ENCODE results near the gene GAP43. TPM values are rescaled to one million over a fixed set of nuclear protein-coding genes. Genes with fewer than 3 reads are reported as not detected.

GAP43 gene
- total and polyA plus RNA-seq, 3 experiments from 2014 or later: not detected

GRCh38 chr3:115659253-115660220 is 36.2 kb downstream of the GAP43 start:
- H3K27ac ChIP-seq (ENCODE audit: low read depth, low read length): no peak overlapping the region
- Mint-ChIP-seq H3K4me3 (peak overlapping the region; percentile 91 to 99 (median 96)), H3K27ac (peak overlapping the region; percentile 80 to 100 (median 99)), H3K9me3 (no peaks in the 10 kb centered on the region), H3K36me3 (peaks cover 0 to 2% (median 0%) of the 10 kb centered on the region in 3 donors), H3K4me1 (peaks cover 25 to 37% (median 26%) of the 10 kb centered on the region in 3 donors), H3K27me3 (no peaks in the 10 kb centered on the region)
- ChIA-PET POLR2A (no interaction called here), CTCF (interaction anchor here (1.4 kb wide), 1 partner anchor 125 kb away, joined by 5 read pairs; no protein-coding TSS in a partner anchor)
- H3K27me3 ChIP-seq (ENCODE audit: insufficient read depth, low read length, poor library complexity, severe bottlenecking): no peaks in the 10 kb centered on the region
- peaks cover 15% of the 10 kb centered on the region for H3K4me1 ChIP-seq (ENCODE audit: insufficient read depth, low read length)
- H3K9me3 ChIP-seq (ENCODE audit: low read length): no peaks in the 10 kb centered on the region
- peak in 1 of 5 donors; percentile 7 for DNase-seq
- H3K36me3 ChIP-seq (ENCODE audit: insufficient read depth, low read length): no peaks in the 10 kb centered on the region
- H3K4me3 ChIP-seq (ENCODE audit: low read length): peak overlapping the region; percentile 67

GRCh38 chr3:115660646-115661337 is 37.5 kb downstream of the GAP43 start:
- peaks cover 25 to 37% (median 26%) of the 10 kb centered on the region in 3 donors for H3K4me1 Mint-ChIP-seq
- peak overlapping the region; percentile 4 to 86 (median 45) for H3K27ac Mint-ChIP-seq
- H3K27me3 Mint-ChIP-seq: no peaks in the 10 kb centered on the region
- Histone ChIP-seq H3K27me3 (ENCODE audit: insufficient read depth, low read length, poor library complexity, severe bottlenecking) (no peaks in the 10 kb centered on the region), H3K9me3 (ENCODE audit: low read length) (no peaks in the 10 kb centered on the region), H3K4me1 (ENCODE audit: insufficient read depth, low read length) (peaks cover 15% of the 10 kb centered on the region), H3K4me3 (ENCODE audit: low read length) (no peak overlapping the region), H3K27ac (ENCODE audit: low read depth, low read length) (no peak overlapping the region), H3K36me3 (ENCODE audit: insufficient read depth, low read length) (no peaks in the 10 kb centered on the region)
- H3K36me3 Mint-ChIP-seq: peaks cover 0 to 2% (median 0%) of the 10 kb centered on the region in 3 donors
- no peak for DNase-seq
- H3K4me3 Mint-ChIP-seq: peak overlapping the region in 1 of 7 donors; percentile 35
- no peaks in the 10 kb centered on the region for H3K9me3 Mint-ChIP-seq
- ChIA-PET CTCF (no interaction called here), POLR2A (no interaction called here)

- CTCF ChIA-PET: no interaction called here
- no peak for DNase-seq
- no peaks in the 10 kb centered on the region for H3K36me3 ChIP-seq (ENCODE audit: insufficient read depth, low read length)
- H3K27ac Mint-ChIP-seq: no peak overlapping the region
- no peak overlapping the region for H3K4me3 ChIP-seq (ENCODE audit: low read length)
- peaks cover 19 to 31% (median 20%) of the 10 kb centered on the region in 3 donors for H3K4me1 Mint-ChIP-seq
- no peak overlapping the region for H3K4me3 Mint-ChIP-seq
- no peaks in the 10 kb centered on the region for H3K27me3 ChIP-seq (ENCODE audit: insufficient read depth, low read length, poor library complexity, severe bottlenecking)
- H3K27ac ChIP-seq (ENCODE audit: low read depth, low read length): no peak overlapping the region
- H3K4me1 ChIP-seq (ENCODE audit: insufficient read depth, low read length): peaks cover 6% of the 10 kb centered on the region
- H3K36me3 Mint-ChIP-seq: peaks cover 0 to 2% (median 0%) of the 10 kb centered on the region in 3 donors
- H3K9me3 ChIP-seq (ENCODE audit: low read length): no peaks in the 10 kb centered on the region
- POLR2A ChIA-PET: no interaction called here
- H3K27me3 Mint-ChIP-seq: no peaks in the 10 kb centered on the region
- no peaks in the 10 kb centered on the region for H3K9me3 Mint-ChIP-seq
These were observed 39.0 kb downstream of the GAP43 start for GRCh38 chr3:115662356-115662755.

DNA sequence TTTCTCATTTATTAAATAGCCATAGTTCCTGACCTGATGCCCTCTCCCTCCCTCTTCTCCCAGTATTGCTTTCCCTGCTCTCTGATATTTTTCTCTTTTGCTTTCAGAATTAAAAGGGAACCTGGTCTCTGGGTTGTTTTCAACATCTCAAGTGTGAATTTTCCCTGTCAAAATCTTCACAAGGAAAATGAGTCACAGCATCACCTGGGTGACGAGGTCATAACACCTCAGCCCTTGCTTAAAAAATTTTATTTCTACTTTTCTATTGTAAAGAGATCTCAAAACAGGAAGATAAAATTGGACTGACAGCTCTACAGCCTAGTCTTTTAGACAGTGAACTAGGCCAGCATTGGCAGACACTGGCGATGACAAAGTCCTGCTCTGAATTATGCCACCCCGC is 40.1 kb downstream of the GAP43 start:
- H3K27ac ChIP-seq (ENCODE audit: low read depth, low read length): no peak overlapping the region
- no peaks in the 10 kb centered on the region for H3K9me3 ChIP-seq (ENCODE audit: low read length)
- Mint-ChIP-seq H3K4me3 (no peak overlapping the region), H3K4me1 (peaks cover 8 to 21% (median 12%) of the 10 kb centered on the region in 3 donors), H3K27me3 (no peaks in the 10 kb centered on the region), H3K9me3 (no peaks in the 10 kb centered on the region), H3K27ac (peak overlapping the region in 2 of 8 donors; percentile 25 to 87), H3K36me3 (no peaks in the 10 kb centered on the region)
- H3K36me3 ChIP-seq (ENCODE audit: insufficient read depth, low read length): no peaks in the 10 kb centered on the region
- DNase-seq: no peak
- H3K27me3 ChIP-seq (ENCODE audit: insufficient read depth, low read length, poor library complexity, severe bottlenecking): no peaks in the 10 kb centered on the region
- POLR2A ChIA-PET: no interaction called here
- no peak overlapping the region for H3K4me3 ChIP-seq (ENCODE audit: low read length)
- CTCF ChIA-PET: no interaction called here
- no peaks in the 10 kb centered on the region for H3K4me1 ChIP-seq (ENCODE audit: insufficient read depth, low read length)

DNA sequence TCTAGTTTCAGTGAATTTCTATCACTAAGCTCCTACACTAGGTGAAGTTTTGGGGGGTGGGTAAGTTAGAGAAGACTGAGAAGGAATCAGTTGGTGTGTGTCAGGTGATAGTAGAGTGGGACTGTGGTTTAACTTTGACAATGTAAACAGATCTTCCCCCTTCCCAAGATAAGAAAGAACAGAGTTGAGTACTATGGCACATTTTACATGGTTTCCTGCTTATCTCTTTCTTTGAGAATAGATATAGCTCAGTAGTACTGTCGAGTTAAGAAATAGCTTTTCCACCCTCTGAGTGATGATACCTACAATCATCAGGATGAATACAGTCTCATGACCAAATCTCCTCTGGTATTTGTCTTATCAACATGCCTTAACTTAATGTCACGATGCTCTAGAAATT is 42.8 kb downstream of the GAP43 start:
- no peak overlapping the region for H3K4me3 Mint-ChIP-seq
- no peak overlapping the region for H3K27ac Mint-ChIP-seq
- no peaks in the 10 kb centered on the region for H3K27me3 Mint-ChIP-seq
- Histone ChIP-seq H3K36me3 (ENCODE audit: insufficient read depth, low read length) (no peaks in the 10 kb centered on the region), H3K4me1 (ENCODE audit: insufficient read depth, low read length) (no peaks in the 10 kb centered on the region), H3K27ac (ENCODE audit: low read depth, low read length) (no peak overlapping the region), H3K9me3 (ENCODE audit: low read length) (no peaks in the 10 kb centered on the region), H3K4me3 (ENCODE audit: low read length) (no peak overlapping the region), H3K27me3 (ENCODE audit: insufficient read depth, low read length, poor library complexity, severe bottlenecking) (no peaks in the 10 kb centered on the region)
- DNase-seq: no peak
- no peaks in the 10 kb centered on the region for H3K9me3 Mint-ChIP-seq
- POLR2A ChIA-PET: no interaction called here
- no peaks in the 10 kb centered on the region for H3K36me3 Mint-ChIP-seq
- no peaks in the 10 kb centered on the region for H3K4me1 Mint-ChIP-seq
- CTCF ChIA-PET: no interaction called here

DNA sequence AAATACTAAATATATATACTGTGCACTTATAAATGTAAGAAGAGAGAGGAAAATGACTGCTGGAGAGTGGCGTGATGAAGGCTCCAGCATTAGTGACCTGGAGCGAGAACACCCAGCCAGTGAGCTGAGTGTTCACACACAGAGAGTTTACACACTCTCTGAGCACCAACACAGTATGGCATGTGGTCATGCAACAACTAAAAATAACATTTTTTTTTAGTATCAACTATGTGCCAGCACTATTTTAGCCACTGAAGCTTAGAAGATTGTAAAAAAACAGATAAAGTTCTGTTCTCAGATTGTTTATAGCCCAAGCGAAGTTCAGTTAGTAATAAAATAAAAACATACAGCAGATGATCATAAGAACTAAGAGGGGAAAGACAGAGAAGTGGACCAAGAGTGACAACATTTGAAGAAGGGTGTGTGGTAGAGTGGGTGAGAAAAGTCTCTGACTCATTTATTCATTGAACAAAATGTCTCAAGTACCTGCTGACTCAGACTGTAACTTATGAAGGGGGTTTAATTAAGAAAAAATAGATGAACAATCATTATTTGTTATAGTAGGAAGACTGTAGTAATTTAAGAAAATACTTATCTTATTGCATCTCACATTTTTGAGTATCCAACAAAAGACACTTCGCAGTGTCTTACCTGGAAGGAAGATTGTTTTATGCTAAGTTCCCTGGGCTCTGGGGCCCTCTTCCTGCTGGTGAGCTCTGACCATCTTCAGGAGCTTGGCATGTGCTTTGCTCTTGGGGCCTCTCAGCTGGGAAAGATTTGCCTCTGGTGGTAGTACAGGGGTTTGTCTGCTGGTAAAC is 43.8 kb downstream of the GAP43 start:
- POLR2A ChIA-PET: no interaction called here
- Histone ChIP-seq H3K4me3 (ENCODE audit: low read length) (no peak overlapping the region), H3K4me1 (ENCODE audit: insufficient read depth, low read length) (no peaks in the 10 kb centered on the region), H3K27ac (ENCODE audit: low read depth, low read length) (no peak overlapping the region), H3K9me3 (ENCODE audit: low read length) (no peaks in the 10 kb centered on the region), H3K27me3 (ENCODE audit: insufficient read depth, low read length, poor library complexity, severe bottlenecking) (no peaks in the 10 kb centered on the region), H3K36me3 (ENCODE audit: insufficient read depth, low read length) (no peaks in the 10 kb centered on the region)
- Mint-ChIP-seq H3K9me3 (no peaks in the 10 kb centered on the region), H3K4me3 (no peak overlapping the region), H3K27ac (no peak overlapping the region), H3K4me1 (peaks cover 2 to 7% (median 3%) of the 10 kb centered on the region in 3 donors), H3K36me3 (no peaks in the 10 kb centered on the region), H3K27me3 (peaks cover 0 to 1% of the 10 kb centered on the region in 2 donors)
- no peak for DNase-seq
- CTCF ChIA-PET: no interaction called here

DNA sequence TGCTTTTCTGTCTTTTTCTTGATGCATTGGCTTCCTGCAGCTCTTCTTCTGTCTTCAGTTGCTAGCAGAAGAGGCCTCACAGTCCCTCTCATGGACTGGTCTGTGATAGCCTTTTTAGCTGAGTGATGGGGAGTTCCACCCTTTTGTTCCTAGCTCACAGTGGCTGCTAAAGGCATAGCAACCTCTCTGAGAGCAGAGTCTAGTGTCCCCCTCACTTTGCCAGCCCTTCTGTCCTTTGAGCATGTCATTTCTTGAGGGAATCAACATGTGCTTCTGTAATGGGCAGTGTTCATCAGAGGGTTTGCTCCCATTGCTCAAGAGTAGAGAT is 44.4 kb downstream of the GAP43 start:
- CTCF ChIA-PET: no interaction called here
- no peak overlapping the region for H3K4me3 ChIP-seq (ENCODE audit: low read length)
- Mint-ChIP-seq H3K4me3 (no peak overlapping the region), H3K9me3 (no peaks in the 10 kb centered on the region), H3K27me3 (peaks cover 0 to 1% of the 10 kb centered on the region in 2 donors), H3K4me1 (peaks cover 4 to 8% (median 5%) of the 10 kb centered on the region in 3 donors), H3K36me3 (no peaks in the 10 kb centered on the region), H3K27ac (no peak overlapping the region)
- H3K36me3 ChIP-seq (ENCODE audit: insufficient read depth, low read length): no peaks in the 10 kb centered on the region
- H3K27ac ChIP-seq (ENCODE audit: low read depth, low read length): no peak overlapping the region
- POLR2A ChIA-PET: no interaction called here
- no peak for DNase-seq
- no peaks in the 10 kb centered on the region for H3K4me1 ChIP-seq (ENCODE audit: insufficient read depth, low read length)
- H3K27me3 ChIP-seq (ENCODE audit: insufficient read depth, low read length, poor library complexity, severe bottlenecking): no peaks in the 10 kb centered on the region
- no peaks in the 10 kb centered on the region for H3K9me3 ChIP-seq (ENCODE audit: low read length)
